ENCODE results near the gene CDKN1C.

Gene CDKN1C

GRCh38 chr11:2887515-2888195 is 2.1 kb upstream of the CDKN1C start:
- no peak for DNase-seq

GRCh38 chr11:2886936-2887335 is 1.4 kb upstream of the CDKN1C start:
- no peak for DNase-seq

GRCh38 chr11:2886191-2886894 is 768 bp upstream of the CDKN1C start:
- no peak for DNase-seq

DNA sequence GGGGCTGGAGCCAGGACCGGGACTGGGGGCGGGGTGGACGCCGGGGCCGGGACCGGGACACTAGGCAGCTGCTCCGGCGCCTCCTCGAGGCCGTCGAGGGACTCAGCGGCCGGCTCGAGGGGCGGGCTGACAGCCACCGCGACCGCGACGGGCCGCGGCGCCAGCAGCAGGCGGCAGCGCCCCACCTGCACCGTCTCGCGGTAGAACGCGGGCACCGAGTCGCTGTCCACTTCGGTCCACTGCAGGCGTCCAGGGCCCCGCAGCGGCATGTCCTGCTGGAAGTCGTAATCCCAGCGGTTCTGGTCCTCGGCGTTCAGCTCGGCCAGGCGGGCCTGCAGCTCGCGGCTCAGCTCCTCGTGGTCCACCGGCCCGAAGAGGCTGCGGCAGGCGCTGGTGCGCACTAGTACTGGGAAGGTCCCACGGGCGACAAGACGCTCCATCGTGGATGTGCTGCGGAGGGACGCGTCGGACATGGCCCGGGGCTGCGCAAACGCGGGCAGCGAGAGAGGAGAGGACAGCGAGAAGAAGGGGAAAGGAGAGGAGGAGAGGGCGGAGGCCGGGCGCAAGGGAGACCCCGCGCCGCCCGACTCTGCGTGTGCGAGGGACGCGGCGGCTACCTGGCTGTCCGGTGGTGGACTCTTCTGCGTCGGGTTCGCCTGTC is 428 bp downstream of the CDKN1C start:
- DNase-seq: no peak

- no peak for DNase-seq
These were observed 1.4 kb downstream of the CDKN1C start for GRCh38 chr11:2883979-2884815.

DNA sequence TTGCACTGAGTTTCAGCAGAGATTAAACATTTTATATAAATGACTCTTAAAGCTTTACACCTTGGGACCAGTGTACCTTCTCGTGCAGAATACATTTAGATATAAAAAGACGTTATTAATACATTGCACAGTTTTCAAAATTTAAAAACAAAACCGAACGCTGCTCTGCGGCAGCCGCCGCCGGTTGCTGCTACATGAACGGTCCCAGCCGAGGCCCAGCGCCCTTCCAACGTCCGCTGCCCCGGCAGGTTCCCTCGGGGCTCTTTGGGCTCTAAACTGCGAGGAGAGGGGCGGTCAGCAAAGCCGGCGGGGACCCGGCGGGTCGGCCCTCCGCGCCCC is 2.0 kb downstream of the CDKN1C start:
- no peak for DNase-seq

DNA sequence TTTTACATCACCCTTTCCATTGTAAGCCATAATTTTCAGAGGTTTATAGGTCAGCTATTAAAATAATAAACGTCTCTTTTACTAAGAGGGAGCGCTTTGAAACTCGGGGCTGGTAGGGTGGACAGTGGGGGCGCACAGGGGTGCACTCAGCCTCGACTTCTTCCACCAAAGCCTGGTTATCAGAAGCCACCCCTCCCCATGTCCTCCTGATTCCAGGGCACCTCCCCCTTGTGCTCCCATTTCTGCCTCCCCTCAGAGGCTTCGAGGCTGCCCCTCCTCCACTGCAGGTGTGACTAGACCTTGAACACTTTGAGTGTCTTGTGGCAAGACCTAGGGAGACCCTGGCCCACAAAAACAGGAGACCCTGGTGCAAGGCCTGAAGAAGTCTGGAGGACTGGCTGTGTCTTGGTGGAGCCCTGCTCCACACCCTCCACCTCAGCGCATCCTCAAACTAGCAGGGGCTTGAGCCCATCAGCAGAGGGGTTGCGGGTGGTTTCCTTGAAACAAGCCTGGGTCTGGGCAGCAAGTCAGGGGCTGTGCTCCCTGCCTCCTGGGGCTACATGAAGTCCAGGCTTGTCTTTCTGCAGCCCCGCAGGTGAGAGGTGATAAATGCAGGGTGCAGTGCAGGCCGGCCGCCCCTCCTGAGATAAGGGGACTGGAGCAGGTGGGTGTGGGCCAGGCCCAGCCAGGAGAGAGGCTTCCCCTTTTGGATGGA is 3.0 kb downstream of the CDKN1C start:
- no peak for DNase-seq

- no peak for DNase-seq
These were observed 3.6 kb downstream of the CDKN1C start for GRCh38 chr11:2881981-2882375.

DNA sequence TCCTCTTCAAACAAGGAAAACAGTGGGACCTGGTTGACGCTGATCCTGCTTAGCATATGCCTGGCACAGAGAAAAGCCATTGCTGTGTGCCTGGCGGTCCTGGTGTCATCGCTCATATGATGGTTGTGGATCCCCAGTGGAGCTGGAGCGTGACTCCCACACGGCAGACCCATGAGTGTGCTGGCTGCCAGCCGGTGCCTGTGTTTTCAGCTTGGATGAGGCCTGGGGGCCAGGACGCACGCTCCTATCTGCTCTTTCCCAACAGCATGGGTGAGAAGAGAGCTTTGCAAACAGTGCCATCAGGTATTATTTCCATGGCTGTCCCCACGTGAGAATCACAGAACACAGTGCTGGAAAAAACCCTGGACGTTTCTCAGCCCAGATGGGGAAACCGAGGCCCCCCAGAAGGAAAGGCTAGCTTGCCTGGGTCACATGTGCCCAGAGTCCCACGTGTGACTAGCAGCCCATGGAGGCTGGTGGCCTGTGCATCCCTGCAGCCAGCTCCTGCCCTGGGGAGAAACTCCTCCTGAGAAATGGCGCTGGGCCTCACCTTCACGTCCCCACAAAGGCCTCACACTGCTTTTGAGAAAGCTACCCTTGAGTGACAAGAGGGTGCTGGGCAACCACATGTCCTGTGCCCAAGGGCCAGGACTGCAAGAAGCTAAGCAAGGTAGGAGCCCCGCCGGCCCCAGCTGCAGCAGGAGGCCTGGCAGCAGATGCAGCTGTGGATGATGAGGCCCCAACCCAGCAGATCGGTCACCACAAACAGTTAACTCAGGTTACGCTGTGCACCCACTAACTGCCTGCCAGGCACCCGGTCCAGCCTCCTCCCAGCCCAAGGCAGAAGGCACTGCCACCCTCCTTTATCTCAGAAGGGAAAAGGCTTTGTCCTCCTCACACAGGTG is 4.2 kb downstream of the CDKN1C start:
- DNase-seq: no peak

DNA sequence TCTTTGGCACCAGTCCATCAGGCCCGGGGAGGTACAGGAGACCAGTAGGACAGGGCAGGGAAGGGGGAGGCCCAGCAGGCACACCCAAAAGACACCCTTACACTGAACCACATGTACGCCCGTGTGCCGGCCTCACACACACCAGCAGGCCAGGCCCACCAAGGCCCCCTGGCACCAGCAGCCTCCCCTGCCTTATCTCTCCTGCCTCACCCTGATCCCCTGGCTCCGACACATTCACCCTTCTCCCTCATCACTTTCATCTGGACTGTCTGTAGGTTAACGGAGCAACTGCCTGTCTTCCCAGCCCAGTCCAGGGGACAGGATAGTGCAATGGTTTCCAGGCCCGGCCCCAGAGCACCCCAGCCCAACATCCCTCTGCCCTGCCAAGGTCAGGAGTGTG is 4.9 kb downstream of the CDKN1C start:
- no peak for DNase-seq

GRCh38 chr11:2878782-2879181 is 6.8 kb downstream of the CDKN1C start:
- no peak for DNase-seq

- no peak for DNase-seq
These were observed 8.1 kb downstream of the CDKN1C start for GRCh38 chr11:2877474-2877873.

- no peak for DNase-seq
These were observed 10.6 kb downstream of the CDKN1C start for GRCh38 chr11:2874963-2875362.

GRCh38 chr11:2870969-2871680 is 14.4 kb downstream of the CDKN1C start:
- no peak for DNase-seq

DNA sequence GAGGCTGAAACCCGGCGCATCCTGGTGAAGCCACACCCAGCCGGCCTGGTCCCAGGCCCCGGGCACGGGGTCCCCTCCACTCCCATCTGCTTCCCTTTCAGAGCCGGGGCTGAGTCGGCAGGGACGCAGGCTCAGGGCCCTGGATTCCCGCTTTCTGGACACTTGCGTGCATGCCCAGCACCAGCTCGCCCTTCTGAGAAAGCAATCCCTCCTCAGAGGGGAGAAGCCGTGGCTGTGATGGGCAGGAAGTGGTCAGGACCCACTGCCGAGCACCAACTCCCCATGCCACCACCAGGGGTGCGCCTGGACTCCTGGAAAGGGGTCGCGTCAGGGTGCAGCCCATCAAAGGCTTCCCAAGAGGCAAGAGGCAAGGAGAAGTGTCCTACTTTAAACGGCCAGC is 15.1 kb downstream of the CDKN1C start:
- DNase-seq: no peak

GRCh38 chr11:2869561-2870427 is 15.8 kb downstream of the CDKN1C start:
- DNase-seq: no peak

DNA sequence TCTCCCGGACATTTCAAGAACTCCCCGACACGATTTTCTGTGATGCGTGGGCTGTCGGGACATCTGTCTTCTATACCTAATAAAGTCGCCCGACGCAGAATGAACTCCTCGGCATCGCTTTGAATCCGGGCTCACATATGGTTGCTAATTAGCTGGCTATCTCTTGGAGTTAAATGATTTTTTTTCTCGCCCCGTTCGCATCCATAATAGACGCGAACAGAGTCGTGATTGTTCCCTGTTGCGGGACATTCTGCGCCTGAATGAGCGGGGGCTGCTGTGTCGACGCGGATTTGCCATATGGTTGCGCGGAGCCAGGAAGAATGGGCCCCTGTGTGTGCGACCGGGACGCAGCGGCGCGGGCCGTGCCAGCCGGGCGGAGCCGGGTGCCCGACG is 16.4 kb downstream of the CDKN1C start:
- DNase-seq: no peak

DNA sequence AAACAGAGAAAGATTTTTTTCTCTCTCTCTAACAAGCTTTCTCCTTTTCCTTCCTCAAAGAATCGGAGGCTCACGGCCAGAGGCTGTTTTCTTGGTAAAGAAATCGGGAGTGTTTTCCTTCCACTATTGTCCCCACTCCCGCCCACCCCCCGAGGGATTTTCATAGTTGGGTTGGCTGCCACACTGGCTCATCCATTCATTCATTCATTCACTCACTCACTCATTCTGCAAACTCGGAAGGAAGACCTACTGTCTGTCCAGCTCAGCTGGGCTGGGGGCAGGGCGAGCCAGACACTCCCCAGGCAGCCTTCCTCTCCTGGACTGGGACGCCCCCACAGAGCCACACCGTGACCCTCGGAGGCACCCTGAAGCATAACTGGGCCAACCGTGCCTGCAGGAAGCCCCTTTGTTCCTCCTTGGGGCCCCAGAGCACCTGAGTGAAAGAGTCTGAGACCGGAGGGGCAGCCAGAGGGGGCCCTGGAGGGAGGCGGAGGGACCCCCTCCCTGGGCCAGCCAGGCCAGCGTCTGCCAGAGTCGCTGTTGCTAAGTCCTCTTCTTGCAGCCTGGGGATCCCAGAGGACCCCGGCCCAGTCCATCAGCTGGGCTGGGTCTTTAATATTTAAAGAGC is 17.0 kb downstream of the CDKN1C start:
- DNase-seq: no peak

GRCh38 chr11:2867722-2868505 is 17.7 kb downstream of the CDKN1C start:
- peak; percentile 71 for DNase-seq

All from NCI-H1048 (cell line).